NCI-H2029 (cell line): Measurements from ENCODE around the gene AGAP1.
"Not testable (repeated sequence)": the region's sequence is repeated elsewhere in the genome, so short reads cannot be mapped to it uniquely, and the experiment has no call there.

Experiments used
- DNase-seq: peaks from one replicate; lab custom pipeline; 2025; lab: John Stamatoyannopoulos, UW

Gene AGAP1

DNA sequence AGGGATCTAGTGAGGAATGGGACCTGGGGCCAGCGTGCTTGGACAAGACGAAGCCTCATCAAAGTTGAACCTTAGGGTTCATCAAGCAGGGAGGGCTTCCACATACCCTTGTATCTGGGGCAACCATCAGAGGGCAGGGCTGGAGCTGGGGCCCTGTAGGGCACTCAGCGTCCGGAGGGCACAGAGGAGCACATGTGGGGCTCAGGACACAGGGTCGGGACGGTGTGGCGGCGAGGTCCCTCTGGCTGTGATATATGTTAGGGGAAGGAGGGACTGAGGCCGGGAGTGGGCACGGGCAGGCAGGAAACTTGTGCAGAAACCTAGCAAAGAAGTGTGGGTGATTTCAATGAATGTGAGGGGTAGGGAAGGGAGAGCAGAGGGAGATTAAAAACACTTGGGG is 244.0 kb downstream of the AGAP1 start:
- no peak for DNase-seq

DNA sequence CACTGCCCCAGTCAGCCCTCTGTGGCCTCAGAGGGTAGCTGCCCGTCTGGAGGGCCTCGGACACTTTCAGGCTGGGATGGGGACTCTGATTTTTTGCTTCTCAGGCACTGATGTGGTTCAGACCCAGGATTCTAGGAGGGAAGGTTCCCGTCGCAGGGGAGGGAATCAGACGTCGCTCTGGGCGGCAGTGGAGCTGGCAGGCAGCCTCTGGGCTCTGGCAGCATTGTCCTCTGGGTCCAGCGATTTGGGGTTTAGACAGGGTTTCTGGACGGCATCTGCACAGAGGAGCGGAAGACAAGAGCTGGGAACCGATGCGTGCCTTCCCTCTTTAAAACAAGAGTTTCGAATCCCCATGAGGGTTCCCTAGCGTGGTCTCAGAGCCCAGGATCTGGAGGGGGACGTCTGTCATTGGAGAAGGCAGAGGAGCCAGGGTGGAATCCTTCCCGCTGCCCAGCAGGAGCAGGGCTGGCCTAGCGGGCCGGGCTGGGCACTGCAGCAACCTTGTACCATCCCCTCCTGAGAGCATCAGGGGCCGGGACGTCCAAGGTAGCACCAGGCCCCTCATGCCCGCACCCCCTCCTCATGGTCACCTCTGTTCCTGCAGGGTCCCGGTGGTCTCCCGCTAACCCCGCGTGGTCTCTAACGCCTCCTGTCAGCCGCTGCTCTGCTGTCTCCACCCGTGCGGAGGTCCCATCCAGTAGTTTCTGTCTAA is 246.0 kb downstream of the AGAP1 start:
- no peak for DNase-seq

DNA sequence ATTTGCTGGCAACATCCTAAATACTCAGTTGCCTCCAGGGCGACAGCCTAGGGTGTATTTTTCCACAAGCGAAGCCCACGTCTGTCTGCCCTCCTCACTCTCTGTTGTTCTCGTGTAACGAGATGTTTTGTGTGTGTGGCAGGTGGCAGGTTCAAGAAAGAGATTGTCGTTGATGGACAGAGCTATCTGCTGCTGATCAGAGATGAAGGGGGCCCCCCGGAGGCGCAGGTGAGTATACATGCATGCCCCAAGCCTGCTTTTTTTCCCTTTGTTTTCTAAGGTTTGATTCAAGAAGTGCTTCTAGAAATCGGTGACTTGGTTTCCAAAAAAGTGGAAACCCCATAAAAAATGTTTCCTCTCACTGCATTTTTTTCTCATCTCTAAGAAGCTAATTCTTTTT is 247.0 kb downstream of the AGAP1 start:
- DNase-seq, result peak; percentile 14

DNA sequence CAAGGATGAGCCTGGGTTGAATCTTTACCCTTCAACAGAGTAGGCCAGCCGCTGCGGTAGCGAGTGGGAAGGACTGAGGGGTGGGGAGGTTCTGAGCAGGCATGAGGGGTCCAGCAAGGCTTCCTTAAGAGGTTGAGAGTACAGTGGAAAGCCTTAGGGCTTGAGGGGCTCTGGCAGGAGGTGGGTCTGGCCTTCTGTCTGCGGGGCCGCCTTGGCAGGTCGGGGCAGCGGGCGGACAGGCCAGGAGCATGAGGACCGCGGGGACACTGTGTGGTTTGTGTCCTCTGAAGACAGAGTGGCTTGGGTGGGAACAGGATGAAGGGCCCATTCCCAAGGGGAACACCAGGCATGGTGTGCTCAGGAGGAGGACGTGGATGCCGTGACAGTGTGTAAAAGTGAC is 250.3 kb downstream of the AGAP1 start:
- DNase-seq, result no peak

DNA sequence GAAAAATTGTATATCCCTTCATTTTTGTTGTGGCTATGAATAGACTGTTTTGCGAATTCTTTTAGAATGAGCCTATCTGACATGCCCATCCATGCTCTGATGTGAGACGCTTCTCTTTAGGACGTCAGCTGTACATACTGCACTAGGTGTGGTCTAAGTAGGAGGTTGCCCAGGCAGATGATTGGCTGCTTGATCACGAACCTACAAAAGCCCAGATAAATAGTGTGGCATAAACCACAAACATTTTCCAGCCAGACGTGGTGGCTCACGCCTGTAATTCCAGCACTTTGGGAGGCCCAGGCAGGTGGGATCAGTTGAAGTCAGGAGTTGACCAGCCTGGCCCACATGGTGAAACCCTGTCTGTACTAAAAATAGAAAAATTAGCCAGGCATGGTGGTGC is 251.8 kb downstream of the AGAP1 start:
- DNase-seq, result no peak

DNA sequence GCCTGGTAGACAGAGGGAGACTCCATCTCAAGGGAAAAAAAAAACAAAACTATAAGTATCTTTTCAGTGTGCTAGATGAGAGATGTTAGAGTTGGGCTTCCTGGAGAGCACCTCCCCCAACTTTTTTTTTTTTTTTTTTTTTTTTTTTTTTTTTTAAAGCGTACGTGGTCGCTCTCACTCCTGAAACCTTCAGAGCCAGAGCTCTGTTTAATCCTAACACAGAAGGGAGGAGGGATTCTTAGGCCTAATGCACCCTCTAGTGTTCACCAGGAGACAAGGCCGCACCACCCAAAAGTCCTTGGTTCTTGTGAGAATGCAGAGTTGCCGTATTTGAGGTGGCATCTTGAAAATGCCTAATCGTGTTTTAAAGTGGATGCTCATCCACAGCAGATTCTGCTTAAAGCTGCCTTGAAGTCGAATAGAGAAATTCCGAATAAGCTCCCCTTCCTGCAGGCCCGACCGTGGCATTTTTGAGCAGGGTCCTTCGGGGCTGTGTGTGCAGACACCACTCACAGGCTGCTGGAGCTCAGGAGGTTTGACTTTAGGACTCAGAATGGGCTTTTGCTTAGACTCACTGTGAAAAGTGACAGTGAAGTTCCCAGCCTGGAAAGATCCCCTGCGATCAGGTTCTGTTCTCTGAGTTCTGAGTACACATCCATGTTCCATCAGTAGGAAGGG is 252.6 kb downstream of the AGAP1 start:
- DNase-seq, result peak; percentile 77

DNA sequence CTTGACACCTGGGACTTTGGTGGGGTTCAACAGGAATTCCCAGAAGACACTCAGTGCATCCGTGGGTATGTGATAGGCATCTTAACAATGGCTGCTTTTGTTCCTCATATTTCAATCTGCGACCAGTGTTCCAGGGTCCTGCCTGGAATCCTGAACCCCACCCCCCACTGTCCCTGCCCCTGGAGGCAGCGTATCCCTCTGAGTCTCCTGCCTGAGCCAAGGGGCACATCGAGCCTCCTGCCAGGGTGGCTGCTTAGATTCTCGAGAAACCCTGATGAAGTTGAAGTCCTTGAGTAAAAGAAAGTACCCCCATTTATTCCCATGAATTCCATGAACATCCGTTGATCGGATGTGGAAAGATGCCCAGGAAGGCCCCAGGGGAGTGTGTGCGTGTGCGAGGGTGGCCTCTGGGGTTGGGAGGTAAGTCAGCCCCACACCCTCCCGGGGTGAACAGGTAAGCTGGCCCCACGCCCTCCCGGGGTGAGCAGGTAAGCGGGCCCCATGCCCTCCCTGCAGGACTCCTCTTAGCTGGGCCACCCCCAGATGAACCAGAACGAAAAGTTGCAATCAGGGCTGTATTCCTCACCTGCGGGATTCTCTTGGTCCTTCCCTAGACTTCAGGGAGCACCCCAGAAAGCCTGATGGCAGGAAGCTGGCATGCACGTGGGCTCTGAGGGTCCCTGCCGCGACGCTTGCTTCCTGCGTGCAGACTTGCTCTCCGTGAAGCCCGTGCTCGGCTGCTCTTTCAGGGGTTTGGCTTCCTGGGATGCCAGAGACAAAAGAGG is 253.3 kb downstream of the AGAP1 start:
- no peak for DNase-seq

DNA sequence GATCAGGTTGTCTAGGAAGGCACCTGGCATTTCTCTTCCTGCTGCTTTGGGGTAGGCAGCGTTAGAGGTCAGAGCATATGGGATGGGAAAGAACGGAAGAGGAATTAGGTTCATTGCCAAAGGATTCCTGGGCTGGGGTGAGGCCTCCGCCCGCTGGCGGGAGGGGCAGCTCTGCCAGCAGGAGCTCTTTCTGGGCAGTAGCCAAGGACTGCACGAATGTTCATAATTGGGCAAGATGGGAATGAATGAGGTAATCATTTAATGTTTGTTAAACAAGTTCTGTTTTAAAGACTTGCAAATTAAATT is 253.9 kb downstream of the AGAP1 start:
- DNase-seq, result peak; percentile 70

DNA sequence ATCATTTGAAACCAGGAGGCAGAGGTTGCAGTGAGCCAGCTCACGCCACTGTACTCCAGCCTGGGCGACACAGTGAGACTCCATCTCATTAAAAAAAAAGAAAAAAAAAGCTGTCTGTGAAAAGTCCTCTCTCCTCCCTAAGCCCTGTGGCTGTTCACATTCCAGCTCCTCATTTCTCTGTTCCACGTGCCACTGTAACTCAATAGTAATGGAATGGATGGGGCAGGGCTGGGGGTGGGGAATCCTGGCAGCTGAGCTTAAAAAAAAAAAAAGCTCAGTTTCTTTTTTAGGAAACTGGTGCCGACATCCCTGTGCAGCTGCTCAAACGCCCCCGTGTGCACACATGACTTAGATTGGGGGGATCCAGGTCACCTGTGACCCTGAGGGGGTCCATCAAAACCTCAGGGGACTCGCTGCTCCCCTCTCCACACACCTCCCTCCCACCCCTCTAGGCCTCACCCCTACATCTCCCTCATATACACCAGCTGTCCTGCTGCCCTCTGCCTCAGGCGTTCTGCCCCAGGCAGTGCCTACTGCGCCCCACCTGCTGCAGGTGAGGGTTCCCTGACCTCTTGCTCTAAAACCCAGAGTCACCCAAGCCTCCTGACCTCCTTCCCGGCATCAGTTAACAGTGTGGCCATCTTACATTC is 255.4 kb downstream of the AGAP1 start:
- DNase-seq, result no peak

DNA sequence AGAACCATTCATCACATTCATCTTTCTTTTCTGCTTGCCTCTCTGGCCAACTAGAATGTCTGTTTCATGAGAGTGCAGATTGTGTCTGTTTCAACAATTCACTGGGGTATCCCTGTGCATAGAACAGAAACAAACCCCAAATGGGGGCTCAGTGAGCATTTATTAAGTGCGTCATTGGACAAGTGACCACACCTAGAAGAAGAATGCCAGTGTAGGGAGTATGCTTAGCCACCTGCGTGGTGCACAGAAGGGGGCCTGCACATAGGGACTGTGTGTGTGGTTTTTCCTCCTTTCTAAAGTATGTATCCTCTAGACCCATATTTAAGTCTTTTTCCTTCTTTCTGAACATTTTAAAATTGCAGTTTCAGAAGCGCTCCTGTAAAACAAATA is 255.9 kb downstream of the AGAP1 start:
- no peak for DNase-seq

DNA sequence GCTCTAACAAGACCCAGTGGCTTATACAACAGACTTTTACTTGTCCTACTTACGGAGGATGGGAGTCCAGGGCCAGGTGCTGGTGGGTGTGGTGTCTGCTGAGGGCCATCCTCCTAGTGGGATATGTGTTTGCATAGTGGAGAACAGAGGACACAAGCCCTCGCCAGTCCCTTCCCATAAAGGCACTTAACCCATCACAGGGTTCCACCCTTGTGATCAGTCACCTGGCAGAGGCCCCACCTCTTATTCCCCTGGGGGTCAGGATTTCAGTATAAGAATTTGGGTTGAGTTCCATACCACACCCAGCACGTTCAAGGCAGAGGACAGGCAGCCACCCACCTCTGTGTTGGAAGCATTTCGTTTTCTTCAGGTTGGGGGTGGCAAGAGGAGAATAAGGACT is 259.0 kb downstream of the AGAP1 start:
- DNase-seq, result peak; percentile 19

DNA sequence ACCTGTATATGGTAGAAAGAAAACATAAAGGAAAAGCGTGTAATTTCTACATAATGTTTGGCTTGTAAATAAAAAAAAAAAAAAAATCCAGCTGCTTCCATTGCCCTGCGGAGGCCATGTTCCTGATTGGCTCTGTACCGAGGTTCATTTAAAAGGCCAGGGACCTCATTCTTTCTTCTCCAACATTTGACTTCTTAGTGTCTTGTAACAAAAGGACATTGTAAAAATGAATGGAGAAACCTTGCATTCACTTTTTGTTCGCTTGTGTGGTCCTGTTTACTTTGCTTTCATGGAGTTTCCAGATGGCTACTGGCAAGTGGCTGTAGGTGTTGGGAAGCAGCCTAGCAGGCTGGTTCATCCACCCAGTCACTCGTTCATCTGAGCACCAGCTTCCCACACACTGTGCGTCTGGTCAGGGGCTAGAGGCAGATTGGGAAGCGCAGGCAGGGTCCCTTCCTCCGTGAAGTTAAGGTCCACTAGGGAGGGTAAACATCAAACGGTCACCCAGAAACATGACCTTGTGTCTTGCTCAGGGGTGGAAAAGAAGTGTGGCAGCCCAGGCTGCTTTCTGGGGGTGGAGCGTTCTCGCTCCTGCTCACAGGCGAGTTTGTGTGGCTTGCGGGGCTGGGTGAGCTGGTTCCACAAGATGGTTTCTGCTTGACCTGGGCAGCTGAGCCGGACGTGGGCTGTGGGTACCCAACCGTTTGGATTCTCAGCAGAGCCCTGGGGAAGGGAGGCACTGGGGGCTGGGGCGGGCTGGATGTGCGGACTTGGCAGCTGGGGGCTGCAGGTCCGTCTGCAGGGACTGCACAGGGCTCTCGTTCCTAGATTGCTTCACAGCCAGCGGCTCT is 260.7 kb downstream of the AGAP1 start:
- DNase-seq, result no peak

DNA sequence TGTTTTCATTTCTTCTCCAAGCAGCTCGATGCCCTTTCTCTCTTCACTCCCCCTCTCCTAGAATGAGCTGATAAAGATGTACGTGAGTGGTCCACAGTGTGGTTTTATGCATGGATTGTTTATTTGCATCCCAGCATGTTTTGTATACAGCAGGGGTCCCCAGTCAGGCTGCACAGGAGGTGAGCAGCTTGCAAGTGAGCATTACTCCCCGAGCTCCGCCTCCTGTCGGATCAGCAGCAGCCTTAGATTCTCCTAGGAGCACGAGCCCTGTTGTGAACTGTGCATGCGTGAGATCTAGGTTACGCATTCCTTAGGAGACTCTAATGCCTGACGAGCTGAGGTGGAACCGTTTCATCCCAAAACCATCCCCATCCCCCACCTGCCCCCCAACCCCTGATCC is 262.6 kb downstream of the AGAP1 start:
- no peak for DNase-seq

DNA sequence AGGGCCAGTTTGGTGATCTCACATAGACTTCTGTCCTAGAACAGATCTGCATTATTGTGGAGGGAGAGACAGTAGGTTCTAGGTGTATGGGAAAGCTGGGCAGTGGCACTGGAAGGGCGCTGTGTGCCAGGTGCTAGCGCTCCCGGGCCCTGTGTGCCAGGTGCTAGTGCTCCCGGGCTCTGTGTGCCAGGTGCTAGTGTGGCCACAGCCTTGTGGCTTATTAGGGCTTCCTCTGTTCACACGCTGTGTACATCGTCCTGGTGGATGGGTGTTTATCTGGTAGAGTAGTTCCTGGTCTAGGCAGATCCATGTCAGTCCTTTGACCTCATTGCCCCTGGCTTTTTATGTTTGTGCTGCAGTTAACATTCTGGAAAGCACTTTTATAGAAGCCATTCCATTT is 263.4 kb downstream of the AGAP1 start:
- DNase-seq, result no peak

DNA sequence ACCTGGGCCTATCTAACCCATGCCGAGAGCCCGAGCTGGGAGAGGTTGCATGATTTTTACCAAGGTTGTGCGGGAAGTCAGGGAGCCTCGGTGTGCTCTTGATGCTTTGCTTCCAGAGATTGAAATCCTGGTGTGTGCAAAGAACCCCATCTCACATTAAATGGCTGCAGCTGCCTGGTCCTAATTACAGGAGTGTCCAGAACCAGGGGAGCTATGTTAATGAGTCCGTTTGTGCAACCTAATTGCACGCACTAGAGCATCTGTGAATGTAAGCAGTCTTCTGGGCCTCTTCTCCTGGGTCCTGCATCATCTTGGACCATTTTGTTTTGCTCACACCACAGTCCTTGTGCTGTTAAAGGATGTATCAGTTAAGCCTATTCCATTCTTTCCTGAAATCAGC is 263.8 kb downstream of the AGAP1 start:
- DNase-seq, result no peak

DNA sequence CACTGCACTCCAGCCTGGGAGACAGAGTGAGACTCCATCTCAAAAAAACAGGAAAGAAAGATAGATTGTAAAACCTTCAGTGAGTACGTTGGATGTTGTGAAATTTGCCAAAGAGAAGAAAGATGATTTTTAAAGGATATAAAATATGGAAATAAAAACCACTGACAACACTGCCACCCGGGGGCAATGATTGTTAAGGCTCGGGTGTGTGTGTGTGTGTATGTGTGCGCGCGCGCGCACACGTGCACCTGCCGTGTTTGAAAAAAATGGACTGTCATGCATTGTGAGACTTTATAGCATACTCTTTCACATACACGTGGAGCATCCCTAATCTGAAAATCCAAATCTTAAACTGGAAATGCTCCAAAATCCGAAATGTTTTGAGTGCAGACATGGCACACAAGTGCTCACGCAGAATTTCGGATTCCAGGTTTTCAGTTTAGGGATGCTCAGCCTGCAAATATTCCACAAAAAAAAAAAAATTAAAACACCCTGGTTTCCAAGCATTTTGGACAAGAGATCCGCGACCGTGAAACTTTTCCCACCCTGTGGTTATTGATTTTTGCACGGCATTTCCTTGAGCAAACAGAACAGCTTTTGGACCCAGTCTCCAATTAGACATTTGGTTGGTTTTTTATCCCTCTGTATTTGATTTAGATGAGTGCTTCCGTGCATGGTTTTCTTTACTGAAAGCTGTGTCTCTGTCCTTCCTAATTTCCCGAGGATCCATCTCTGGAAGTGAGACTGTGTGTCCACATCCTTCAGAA is 269.2 kb downstream of the AGAP1 start:
- no peak for DNase-seq

DNA sequence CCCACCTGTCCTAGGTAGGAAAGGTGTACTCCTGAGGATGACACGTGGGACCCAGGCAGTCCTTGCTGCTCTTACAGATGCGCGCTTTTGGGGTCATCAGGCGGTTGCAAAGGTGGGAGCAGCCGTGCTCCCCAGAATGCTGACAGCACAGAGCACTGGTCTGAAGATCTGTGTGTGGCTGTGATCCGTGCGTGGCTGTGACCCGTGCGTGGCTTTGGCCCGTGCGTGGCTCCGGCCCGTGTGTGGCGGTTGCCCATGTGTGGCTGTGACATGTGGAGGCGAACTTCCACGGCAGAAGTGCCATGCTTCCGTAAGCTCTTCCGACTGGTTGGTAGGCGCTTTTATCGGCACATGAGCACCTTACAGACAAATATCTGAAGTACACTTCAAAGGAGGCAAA is 270.0 kb downstream of the AGAP1 start:
- no peak for DNase-seq

DNA sequence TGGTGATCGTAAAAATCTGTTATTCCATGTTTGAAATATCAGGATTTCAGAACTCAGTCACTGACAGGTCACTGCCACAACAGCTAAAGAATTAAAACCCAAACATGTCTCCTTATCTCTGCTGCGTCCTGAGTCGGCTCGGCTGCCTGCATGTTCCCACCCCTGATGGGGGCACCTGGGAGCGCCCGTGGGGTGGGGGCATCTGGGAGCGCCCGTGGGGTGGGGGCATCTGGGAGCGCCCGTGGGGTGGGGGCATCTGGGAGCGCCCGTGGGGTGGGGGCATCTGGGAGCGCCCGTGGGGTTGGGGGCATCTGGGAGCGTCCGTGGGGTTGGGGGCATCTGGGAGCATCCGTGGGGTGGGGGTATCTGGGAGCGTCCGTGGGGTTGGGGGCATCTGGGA is 270.6 kb downstream of the AGAP1 start:
- not testable (repeated sequence) for DNase-seq

DNA sequence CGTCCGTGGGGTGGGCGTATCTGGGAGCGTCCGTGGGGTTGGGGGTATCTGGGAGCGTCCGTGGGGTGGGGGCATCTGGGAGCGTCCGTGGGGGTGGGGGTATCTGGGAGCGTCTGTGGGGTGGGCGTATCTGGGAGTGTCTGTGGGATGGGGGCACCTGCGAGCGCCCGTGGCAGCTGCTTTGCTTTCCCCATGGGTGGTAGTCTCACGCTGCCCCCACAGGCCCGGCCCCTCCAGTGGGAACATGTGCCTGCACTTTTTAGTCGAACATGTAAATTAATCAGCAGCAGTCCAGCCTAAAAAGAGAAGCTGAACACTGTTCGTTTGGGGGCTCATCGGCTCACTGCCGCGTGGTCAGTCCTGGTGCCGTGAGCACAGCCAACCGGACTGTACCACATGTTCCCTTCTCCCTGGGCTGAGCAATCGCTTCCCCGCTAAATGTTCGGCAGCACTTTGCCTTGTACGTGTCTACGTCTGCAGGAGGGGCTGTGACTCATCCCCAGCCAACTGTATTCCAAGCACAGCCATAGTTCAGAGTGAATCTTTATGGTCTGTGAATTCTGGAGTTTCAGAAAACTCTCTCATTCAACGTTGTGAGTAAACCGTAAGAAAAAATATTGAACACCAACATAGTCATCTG is 271.5 kb downstream of the AGAP1 start:
- no peak for DNase-seq

DNA sequence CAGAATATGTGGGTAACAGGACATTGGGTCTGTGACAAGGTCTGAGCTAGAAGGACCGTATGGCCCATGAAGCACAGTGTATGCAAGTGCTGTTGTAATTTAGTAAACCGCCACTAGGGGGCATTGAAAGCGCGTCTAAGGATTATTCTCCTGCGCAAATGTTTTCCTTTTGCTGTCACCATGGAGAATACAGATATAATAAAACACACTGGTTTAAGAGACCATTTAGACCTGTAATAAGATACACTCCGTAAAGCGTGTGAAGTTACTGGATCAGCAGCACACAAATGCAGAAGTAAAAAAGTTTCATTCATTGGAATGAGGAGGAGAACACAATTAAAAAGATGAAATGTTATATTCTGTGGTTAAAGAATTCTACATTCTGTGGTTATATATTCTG is 272.4 kb downstream of the AGAP1 start:
- peak; percentile 86 for DNase-seq

DNA sequence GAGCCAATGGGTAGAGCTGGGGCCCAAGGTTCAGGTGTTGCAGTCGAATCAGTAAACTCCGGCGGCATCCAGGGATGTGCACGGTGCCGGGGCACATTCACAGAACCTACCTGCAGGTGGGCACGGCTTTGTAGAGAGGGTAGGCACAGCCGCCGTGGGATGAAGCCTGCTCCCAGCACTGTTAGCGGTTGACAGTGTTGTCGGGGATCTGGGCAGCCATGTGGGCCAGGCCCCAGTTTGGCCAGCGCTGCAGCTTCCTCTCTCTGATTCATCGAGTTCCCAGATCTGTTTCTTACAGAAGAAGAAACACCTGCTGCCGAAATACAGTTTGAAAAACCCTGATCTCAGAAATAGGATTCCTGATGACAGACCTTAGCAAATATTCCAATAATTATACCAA is 274.8 kb downstream of the AGAP1 start:
- no peak for DNase-seq
